GM21423 (cell line): ENCODE results near the gene RAC3.

Experiments used
- ATAC-seq: cut with Tn5 transposase; IDR thresholded peaks from one replicate; pipeline ENCODE4 v1.9.1; 2021; ENCODE audit warnings: mild to moderate bottlenecking, moderate library complexity; ENCODE audit not compliant: unreplicated experiment

Gene RAC3

GRCh38 chr17:82022310-82022980 lies 9.0 kb upstream of the RAC3 start, which contains the start of gene CENPX:
Gene CENPX (minus strand): TSS chr17:82022878. CDS start chr17:82022861, 17 bp downstream.
- ATAC-seq = no peak

- ATAC-seq = peak; percentile 85
These were observed 8.5 kb upstream of the RAC3 start, which contains the start of gene LRRC45 for GRCh38 chr17:82022981-82023446. Gene LRRC45 (plus strand): TSS chr17:82023305. CDS start chr17:82023644, 339 bp downstream.

GRCh38 chr17:82023447-82024241 lies 7.8 kb upstream of the RAC3 start:
- ATAC-seq = peak; percentile 4

GRCh38 chr17:82024859-82025258 lies 6.6 kb upstream of the RAC3 start:
- ATAC-seq = no peak

GRCh38 chr17:82025401-82026107 lies 5.9 kb upstream of the RAC3 start:
- ATAC-seq = no peak

GRCh38 chr17:82028246-82028645 lies 3.2 kb upstream of the RAC3 start:
- ATAC-seq = no peak

- no peak for ATAC-seq
These were observed 2.5 kb upstream of the RAC3 start for GRCh38 chr17:82028966-82029365.

GRCh38 chr17:82029391-82029790 lies 2.1 kb upstream of the RAC3 start:
- no peak for ATAC-seq

- peak; percentile 8 for ATAC-seq
These were observed 1.4 kb upstream of the RAC3 start for GRCh38 chr17:82029990-82030469.

- ATAC-seq = peak; percentile 39
These were observed 792 bp upstream of the RAC3 start for GRCh38 chr17:82030470-82031302.

- no peak for ATAC-seq
These were observed 578 bp downstream of the RAC3 start for GRCh38 chr17:82031885-82032627.

GRCh38 chr17:82033359-82034085 lies 2.0 kb downstream of the RAC3 start:
- no peak for ATAC-seq

GRCh38 chr17:82034371-82035011 lies 3.0 kb downstream of the RAC3 start:
- ATAC-seq = no peak

- ATAC-seq = no peak
These were observed 4.0 kb downstream of the RAC3 start for GRCh38 chr17:82035488-82035887.

- ATAC-seq = no peak
These were observed 4.6 kb downstream of the RAC3 start for GRCh38 chr17:82035956-82036633.

- ATAC-seq = no peak
These were observed 5.2 kb downstream of the RAC3 start for GRCh38 chr17:82036634-82037091.

- ATAC-seq = peak; percentile 84
These were observed 5.8 kb downstream of the RAC3 start, which contains the start of gene DCXR for GRCh38 chr17:82037092-82037888. Gene DCXR (minus strand): TSS chr17:82037697. CDS start chr17:82037682, 15 bp downstream.
